Esophagus squamous epithelium (tissue), 5 donors: ENCODE measurements around the gene MYCBP2. TPM values are rescaled to one million over a fixed set of nuclear protein-coding genes. Genes with fewer than 3 reads are reported as not detected.

Experiments
- DNase-seq: peaks from one replicate; lab custom pipeline; 2025; lab: John Stamatoyannopoulos, UW
- H3K27ac ChIP-seq, 4 donors: fragments of 200-600 bp; sonication (generic); one replicate each; pipeline ENCODE4 v1.5.1; 2016 to 2019; ENCODE audit warnings: mild to moderate bottlenecking in 1 of 4
- H3K27me3 ChIP-seq, 4 donors: fragments of 200-600 bp; sonication (generic); 1 replicate in 3 of 4; 2 replicates in 1 of 4; pipeline versions ENCODE4 v1.5.1 to v1.6.0; 2017 to 2021; ENCODE audit warnings: antibody characterized with exemption in 1 of 4
- H3K36me3 ChIP-seq, 3 donors: fragments of 200-600 bp; sonication (generic); one replicate each; pipeline ENCODE4 v1.5.1; 2016 to 2019
- H3K4me1 ChIP-seq, 3 donors: fragments of 200-600 bp; sonication (generic); one replicate each; pipeline ENCODE4 v1.5.1; 2017 to 2019
- H3K4me3 ChIP-seq, 4 donors: fragments of 200-600 bp; sonication (generic); 1 replicate in 3 of 4; 2 replicates in 1 of 4; pipeline ENCODE4 v1.5.1; 2016 to 2019; ENCODE audit warnings: mild to moderate bottlenecking in 2 of 4, moderate library complexity in 1 of 4
- H3K9me3 ChIP-seq, 3 donors: fragments of 200-600 bp; sonication (generic); one replicate each; pipeline ENCODE4 v1.5.1; 2016 to 2019
- POLR2A ChIP-seq, 4 donors: fragments of 450-650 bp; IDR thresholded peaks; one replicate each; pipeline ENCODE4 v1.6.1; 2017; ENCODE audit warnings: antibody characterized with exemption in 4 of 4, mild to moderate bottlenecking in 4 of 4, moderate library complexity in 3 of 4
- WGBS, 2 donors: methylation state at CpG; one replicate each; pipeline ENCODE4 v1.1.5; 2018; 5-methylcytosine and 5-hydroxymethylcytosine counted together
- intact Hi-C: fragments of 100-400 bp; cut with DNase I; formaldehyde crosslinking; loops from one replicate; pipeline ENCODE4 v1.15.0; 2022
- total RNA-seq, 4 donors: library from RNA; depleted of rRNA; stranded (reverse); fragments of >200 nt; gene quantifications; one replicate each; pipeline ENCODE4 v1.1.0, GENCODE V29; 2016
- TF ChIP-seq, protein P1 (sequence below), 6 experiments: fragments of 450-650 bp in 4 of 6; fragments of 200-600 bp in 2 of 6; sonication (generic) in 2 of 6; IDR thresholded peaks; one replicate each; pipeline ENCODE4 v1.5.1; 2016 to 2019; ENCODE audit warnings: antibody characterized with exemption in 6 of 6, mild to moderate bottlenecking in 4 of 6, moderate library complexity in 4 of 6
- donor health status: DM: yes; HTN: yes; CAD: no.

MYCBP2 gene
- total RNA-seq, 4 donors from 2014 or later: 80.9 to 167 (median 130) TPM

DNA sequence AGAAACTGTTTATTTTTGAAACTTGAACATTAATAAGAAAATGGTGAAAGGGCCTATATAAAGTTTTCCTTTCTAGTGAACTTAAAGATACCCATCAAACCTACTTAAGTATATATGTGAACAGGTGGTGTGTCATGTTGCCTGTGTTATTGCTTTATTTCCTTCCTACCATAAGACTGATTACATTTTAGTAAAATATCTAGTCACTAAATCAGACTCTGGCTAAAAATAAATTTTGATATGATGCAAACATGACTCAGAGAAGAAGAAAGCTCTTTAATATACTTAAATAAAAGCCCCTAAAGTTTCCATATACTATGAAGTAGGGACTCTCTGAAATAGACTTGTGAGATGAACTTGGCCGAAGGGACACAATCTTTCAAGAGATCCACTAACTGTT is 264.8 kb downstream of the MYCBP2 start:
- H3K27me3 ChIP-seq: no peaks in the 10 kb centered on the region
- no peak for TF ChIP-seq POLR2A (IDR thresholded peaks at IDR 0.05)
- TF ChIP-seq, protein P1, sequence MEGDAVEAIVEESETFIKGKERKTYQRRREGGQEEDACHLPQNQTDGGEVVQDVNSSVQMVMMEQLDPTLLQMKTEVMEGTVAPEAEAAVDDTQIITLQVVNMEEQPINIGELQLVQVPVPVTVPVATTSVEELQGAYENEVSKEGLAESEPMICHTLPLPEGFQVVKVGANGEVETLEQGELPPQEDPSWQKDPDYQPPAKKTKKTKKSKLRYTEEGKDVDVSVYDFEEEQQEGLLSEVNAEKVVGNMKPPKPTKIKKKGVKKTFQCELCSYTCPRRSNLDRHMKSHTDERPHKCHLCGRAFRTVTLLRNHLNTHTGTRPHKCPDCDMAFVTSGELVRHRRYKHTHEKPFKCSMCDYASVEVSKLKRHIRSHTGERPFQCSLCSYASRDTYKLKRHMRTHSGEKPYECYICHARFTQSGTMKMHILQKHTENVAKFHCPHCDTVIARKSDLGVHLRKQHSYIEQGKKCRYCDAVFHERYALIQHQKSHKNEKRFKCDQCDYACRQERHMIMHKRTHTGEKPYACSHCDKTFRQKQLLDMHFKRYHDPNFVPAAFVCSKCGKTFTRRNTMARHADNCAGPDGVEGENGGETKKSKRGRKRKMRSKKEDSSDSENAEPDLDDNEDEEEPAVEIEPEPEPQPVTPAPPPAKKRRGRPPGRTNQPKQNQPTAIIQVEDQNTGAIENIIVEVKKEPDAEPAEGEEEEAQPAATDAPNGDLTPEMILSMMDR (IDR thresholded peaks at IDR 0.05): no peak
- no peak overlapping the region for H3K4me3 ChIP-seq
- WGBS, 2 donors: 95 to 100% methylated on average over 1 of the region's 1 CpG
- no peak overlapping the region for H3K27ac ChIP-seq
- H3K36me3 ChIP-seq: peaks cover 0 to 98% (median 20%) of the 10 kb centered on the region in 3 donors
- DNase-seq: no peak
- H3K9me3 ChIP-seq: no peaks in the 10 kb centered on the region
- intact Hi-C loops: no loop called here
- H3K4me1 ChIP-seq: no peaks in the 10 kb centered on the region

DNA sequence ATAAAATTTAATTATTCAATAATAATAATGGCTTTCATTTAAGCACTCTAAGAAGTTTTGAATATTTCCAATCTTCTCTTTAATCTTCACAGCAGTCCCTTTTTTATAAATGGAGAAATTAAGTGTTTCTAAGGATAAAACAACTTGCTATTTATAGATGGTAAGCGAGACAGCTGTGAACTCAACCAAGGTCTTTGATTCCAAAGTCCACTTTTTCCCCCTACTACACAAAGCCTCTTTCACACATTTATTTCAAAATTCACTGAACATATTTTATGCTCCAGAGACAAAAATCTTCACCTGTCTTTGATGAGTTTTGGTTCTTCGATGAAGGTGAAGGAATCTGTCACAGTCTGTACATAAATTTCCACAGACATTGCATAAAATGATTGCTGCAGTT is 265.5 kb downstream of the MYCBP2 start:
- no peaks in the 10 kb centered on the region for H3K9me3 ChIP-seq
- H3K4me3 ChIP-seq: no peak overlapping the region
- intact Hi-C loops: no loop called here
- no peaks in the 10 kb centered on the region for H3K27me3 ChIP-seq
- H3K36me3 ChIP-seq: peaks cover 0 to 98% (median 22%) of the 10 kb centered on the region in 3 donors
- TF ChIP-seq, protein P1 (IDR thresholded peaks at IDR 0.05): no peak
- TF ChIP-seq POLR2A (IDR thresholded peaks at IDR 0.05): no peak
- no peak for DNase-seq
- peaks cover 0 to 2% (median 0%) of the 10 kb centered on the region in 3 donors for H3K4me1 ChIP-seq
- no peak overlapping the region for H3K27ac ChIP-seq
- 94 to 97% methylated on average over 2 of the region's 2 CpGs for WGBS, 2 donors

DNA sequence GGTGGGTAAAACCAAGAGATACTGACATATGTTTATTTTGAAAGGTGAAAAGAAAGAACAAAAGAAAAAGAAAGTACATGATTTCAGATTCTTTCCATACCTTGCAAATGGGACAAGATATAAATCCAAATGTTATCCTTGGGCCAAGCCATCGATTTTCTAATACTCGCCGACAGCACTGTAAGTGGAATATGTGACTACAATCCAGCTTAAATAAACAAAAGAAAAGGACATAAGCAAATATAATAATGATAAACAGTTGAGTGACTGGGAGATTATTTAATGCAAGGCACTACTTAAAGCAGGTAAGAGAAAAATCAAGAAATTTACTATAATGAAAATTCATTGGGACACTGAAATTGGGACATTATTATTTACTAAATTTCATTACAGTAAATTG is 270.0 kb downstream of the MYCBP2 start:
- TF ChIP-seq, protein P1 (IDR thresholded peaks at IDR 0.05): no peak
- TF ChIP-seq POLR2A (IDR thresholded peaks at IDR 0.05): no peak
- Histone ChIP-seq H3K9me3 (no peaks in the 10 kb centered on the region), H3K27me3 (no peaks in the 10 kb centered on the region), H3K27ac (no peak overlapping the region), H3K4me1 (peaks cover 0 to 5% (median 0%) of the 10 kb centered on the region in 3 donors), H3K36me3 (peaks cover 6 to 98% (median 12%) of the 10 kb centered on the region in 3 donors), H3K4me3 (no peak overlapping the region)
- intact Hi-C loops: no loop called here
- DNase-seq: no peak
- WGBS, 2 donors: 82 to 89% methylated on average over 3 of the region's 3 CpGs

DNA sequence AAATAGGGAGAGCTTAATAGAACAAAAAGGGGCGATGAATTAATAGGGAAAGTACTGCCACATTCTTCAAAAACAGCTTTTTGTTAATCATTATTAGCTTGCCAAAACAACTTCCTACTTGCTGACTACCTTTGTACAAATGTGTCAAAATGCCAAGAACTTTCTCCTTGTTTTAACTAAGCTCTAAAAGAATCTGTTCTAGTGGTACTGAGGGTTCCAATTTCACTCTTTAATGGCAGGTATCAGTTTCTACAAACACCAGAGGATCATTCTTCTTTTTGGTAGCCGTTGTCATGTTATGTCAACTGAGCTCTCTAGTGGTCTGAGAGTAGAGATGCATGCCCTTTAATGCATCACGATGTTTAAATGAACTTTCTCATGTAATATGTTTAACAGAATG is 270.5 kb downstream of the MYCBP2 start:
- no peaks in the 10 kb centered on the region for H3K27me3 ChIP-seq
- no peak for TF ChIP-seq POLR2A (IDR thresholded peaks at IDR 0.05)
- TF ChIP-seq, protein P1 (IDR thresholded peaks at IDR 0.05): no peak
- peaks cover 6 to 98% (median 14%) of the 10 kb centered on the region in 3 donors for H3K36me3 ChIP-seq
- intact Hi-C loops: no loop called here
- DNase-seq: no peak
- peaks cover 0 to 5% (median 0%) of the 10 kb centered on the region in 3 donors for H3K4me1 ChIP-seq
- no peak overlapping the region for H3K4me3 ChIP-seq
- H3K9me3 ChIP-seq: no peaks in the 10 kb centered on the region
- 46 to 73% methylated on average over 3 of the region's 3 CpGs for WGBS, 2 donors
- no peak overlapping the region for H3K27ac ChIP-seq

DNA sequence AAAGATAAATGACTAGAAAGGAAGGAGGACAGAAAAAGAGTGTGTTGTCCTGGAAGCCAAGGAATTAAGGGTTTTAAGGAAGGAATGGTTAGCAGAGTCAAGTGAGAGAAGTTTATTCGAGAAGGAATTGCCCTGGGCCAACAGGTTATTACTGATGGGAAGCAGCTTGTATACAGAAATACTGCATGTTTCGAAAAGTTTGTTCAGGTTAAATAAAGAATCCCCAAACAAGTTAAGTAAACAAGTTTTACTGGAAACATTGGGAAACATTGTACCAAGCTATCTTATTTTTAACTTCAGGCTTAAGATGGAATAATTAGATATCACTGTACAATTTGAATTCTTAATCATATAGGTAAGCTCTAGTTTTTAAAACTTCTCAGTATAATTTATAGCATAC is 271.7 kb downstream of the MYCBP2 start:
- TF ChIP-seq, protein P1 (IDR thresholded peaks at IDR 0.05): no peak
- no peak for TF ChIP-seq POLR2A (IDR thresholded peaks at IDR 0.05)
- WGBS, 2 donors: 85 to 97% methylated on average over 2 of the region's 2 CpGs
- peaks cover 6 to 98% (median 16%) of the 10 kb centered on the region in 3 donors for H3K36me3 ChIP-seq

More for the DNA sequence above, 271.7 kb downstream of the MYCBP2 start:
- no peak for DNase-seq
- no peaks in the 10 kb centered on the region for H3K27me3 ChIP-seq
- no peaks in the 10 kb centered on the region for H3K9me3 ChIP-seq
- intact Hi-C loops: no loop called here
- H3K4me1 ChIP-seq: peaks cover 0 to 5% (median 0%) of the 10 kb centered on the region in 3 donors
- H3K4me3 ChIP-seq: no peak overlapping the region
- H3K27ac ChIP-seq: no peak overlapping the region
